Measurements from ENCODE around the gene SMIM27.

DNA sequence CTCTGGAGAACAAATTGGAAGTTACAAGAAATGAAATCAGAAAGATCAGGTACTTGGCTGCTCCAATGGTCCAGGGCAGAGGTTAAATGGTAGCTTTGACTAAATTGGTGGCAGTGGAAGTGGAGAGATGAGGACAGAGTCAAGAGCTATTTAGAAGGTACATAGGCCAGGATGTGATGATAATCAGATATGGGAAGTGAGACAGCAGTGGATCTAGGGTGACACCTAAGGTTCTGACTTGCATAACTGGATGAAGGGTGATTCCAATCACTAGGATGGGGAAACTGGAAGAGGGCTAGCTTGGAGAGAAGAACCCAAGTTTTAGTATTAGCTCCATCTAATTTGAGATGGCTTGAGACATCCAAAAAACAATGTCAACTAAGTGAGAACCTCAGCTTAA lies 44.8 kb downstream of the SMIM27 start:
- TF ChIP-seq, protein P1, sequence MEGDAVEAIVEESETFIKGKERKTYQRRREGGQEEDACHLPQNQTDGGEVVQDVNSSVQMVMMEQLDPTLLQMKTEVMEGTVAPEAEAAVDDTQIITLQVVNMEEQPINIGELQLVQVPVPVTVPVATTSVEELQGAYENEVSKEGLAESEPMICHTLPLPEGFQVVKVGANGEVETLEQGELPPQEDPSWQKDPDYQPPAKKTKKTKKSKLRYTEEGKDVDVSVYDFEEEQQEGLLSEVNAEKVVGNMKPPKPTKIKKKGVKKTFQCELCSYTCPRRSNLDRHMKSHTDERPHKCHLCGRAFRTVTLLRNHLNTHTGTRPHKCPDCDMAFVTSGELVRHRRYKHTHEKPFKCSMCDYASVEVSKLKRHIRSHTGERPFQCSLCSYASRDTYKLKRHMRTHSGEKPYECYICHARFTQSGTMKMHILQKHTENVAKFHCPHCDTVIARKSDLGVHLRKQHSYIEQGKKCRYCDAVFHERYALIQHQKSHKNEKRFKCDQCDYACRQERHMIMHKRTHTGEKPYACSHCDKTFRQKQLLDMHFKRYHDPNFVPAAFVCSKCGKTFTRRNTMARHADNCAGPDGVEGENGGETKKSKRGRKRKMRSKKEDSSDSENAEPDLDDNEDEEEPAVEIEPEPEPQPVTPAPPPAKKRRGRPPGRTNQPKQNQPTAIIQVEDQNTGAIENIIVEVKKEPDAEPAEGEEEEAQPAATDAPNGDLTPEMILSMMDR (IDR thresholded peaks at IDR 0.05; ENCODE audit: poor library complexity, severe bottlenecking): no peak
- TF ChIP-seq, protein P2, sequence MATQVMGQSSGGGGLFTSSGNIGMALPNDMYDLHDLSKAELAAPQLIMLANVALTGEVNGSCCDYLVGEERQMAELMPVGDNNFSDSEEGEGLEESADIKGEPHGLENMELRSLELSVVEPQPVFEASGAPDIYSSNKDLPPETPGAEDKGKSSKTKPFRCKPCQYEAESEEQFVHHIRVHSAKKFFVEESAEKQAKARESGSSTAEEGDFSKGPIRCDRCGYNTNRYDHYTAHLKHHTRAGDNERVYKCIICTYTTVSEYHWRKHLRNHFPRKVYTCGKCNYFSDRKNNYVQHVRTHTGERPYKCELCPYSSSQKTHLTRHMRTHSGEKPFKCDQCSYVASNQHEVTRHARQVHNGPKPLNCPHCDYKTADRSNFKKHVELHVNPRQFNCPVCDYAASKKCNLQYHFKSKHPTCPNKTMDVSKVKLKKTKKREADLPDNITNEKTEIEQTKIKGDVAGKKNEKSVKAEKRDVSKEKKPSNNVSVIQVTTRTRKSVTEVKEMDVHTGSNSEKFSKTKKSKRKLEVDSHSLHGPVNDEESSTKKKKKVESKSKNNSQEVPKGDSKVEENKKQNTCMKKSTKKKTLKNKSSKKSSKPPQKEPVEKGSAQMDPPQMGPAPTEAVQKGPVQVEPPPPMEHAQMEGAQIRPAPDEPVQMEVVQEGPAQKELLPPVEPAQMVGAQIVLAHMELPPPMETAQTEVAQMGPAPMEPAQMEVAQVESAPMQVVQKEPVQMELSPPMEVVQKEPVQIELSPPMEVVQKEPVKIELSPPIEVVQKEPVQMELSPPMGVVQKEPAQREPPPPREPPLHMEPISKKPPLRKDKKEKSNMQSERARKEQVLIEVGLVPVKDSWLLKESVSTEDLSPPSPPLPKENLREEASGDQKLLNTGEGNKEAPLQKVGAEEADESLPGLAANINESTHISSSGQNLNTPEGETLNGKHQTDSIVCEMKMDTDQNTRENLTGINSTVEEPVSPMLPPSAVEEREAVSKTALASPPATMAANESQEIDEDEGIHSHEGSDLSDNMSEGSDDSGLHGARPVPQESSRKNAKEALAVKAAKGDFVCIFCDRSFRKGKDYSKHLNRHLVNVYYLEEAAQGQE (IDR thresholded peaks at IDR 0.05; ENCODE audit: borderline replicate concordance): no peak

Data from neural cell (in vitro differentiated cells).